Memory B cell (primary cell): ENCODE results near the gene CRISPLD2.

Experiments used
- ATAC-seq: fragments of 150-1000 bp; cut with Tn5 transposase; 2 replicates; pipeline ENCODE4 v1.10.0; 2021; ENCODE audit warnings: low read depth, mild to moderate bottlenecking, moderate library complexity
- DNase-seq, 2 donors: peaks; one replicate each; pipeline ENCODE4 v3.0.0; 2022; ENCODE audit warnings: low spot score in 2 of 2
- H3K27ac Mint-ChIP-seq: one replicate; pipeline ENCODE4 v1.8.0; 2022; ENCODE audit warnings: mild to moderate bottlenecking, moderate library complexity, mixed read lengths
- H3K27me3 Mint-ChIP-seq: one replicate; pipeline ENCODE4 v1.8.0; 2022; ENCODE audit warnings: mixed read lengths
- H3K36me3 Mint-ChIP-seq: one replicate; pipeline ENCODE4 v1.8.0; 2022; ENCODE audit warnings: mild to moderate bottlenecking, mixed read lengths
- H3K4me1 Mint-ChIP-seq: one replicate; pipeline ENCODE4 v1.8.0; 2022; ENCODE audit warnings: mixed read lengths
- H3K4me3 Mint-ChIP-seq: one replicate; pipeline ENCODE4 v1.8.0; 2022; ENCODE audit warnings: mild to moderate bottlenecking, moderate library complexity, mixed read lengths
- H3K9me3 Mint-ChIP-seq: one replicate; pipeline ENCODE4 v1.8.0; 2022; ENCODE audit warnings: mixed read lengths

The CRISPLD2 gene

DNA sequence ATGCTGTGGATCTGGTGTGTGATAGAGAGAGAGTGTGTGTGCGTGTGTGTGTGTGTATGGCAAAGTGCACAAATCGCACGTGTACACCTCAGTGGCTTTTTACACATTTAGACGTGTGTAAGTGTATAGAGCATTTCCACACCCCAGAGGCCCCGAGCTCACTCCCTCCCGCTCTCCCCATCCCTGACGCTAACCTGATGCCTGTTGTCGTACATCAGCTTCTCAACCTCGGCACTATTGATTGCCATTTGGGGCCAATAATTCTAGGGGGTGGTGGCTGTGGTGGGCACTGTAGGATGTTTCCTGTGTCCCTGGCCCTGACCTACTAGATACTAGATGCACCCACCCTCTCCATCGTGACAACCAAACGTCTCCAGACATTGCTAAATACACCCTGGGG, 30.4 kb upstream of the CRISPLD2 start:
- Mint-ChIP-seq H3K4me1 (no peaks in the 10 kb centered on the region), H3K4me3 (no peak overlapping the region), H3K27me3 (no peaks in the 10 kb centered on the region), H3K36me3 (peaks cover 9% of the 10 kb centered on the region), H3K9me3 (no peaks in the 10 kb centered on the region), H3K27ac (no peak overlapping the region)
- DNase-seq: no peak
- ATAC-seq: no peak

GRCh38 chr16:84790301-84790700, 29.5 kb upstream of the CRISPLD2 start:
- H3K27me3 Mint-ChIP-seq: no peaks in the 10 kb centered on the region
- DNase-seq (no peak), ATAC-seq (no peak)
- no peak overlapping the region for H3K27ac Mint-ChIP-seq
- no peaks in the 10 kb centered on the region for H3K4me1 Mint-ChIP-seq
- no peak overlapping the region for H3K4me3 Mint-ChIP-seq
- H3K36me3 Mint-ChIP-seq: peaks cover 7% of the 10 kb centered on the region
- H3K9me3 Mint-ChIP-seq: no peaks in the 10 kb centered on the region

DNA sequence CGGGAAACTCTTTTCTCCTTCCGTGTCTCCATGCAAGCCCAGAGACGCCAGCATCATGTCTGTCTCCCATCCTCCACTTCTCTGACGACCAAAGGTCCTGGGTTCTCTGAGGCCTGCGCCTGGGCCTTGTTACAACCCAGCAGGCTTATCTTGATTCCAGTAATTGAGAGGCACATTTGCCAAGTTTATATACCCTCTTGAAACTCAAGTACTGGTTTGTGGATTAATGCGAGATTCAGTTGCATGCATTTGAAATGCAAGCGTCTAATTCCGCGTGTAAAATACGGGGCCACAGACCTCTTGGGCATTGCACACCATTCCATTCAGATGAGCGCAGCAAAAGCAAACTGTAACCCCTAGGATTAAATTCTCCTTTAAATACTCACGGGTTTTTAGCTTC, 28.7 kb upstream of the CRISPLD2 start:
- DNase-seq: no peak

GRCh38 chr16:84791501-84791900, 28.3 kb upstream of the CRISPLD2 start:
- no peaks in the 10 kb centered on the region for H3K9me3 Mint-ChIP-seq
- ATAC-seq (no peak), DNase-seq (no peak)
- H3K4me1 Mint-ChIP-seq: no peaks in the 10 kb centered on the region
- no peak overlapping the region for H3K27ac Mint-ChIP-seq
- H3K27me3 Mint-ChIP-seq: no peaks in the 10 kb centered on the region
- no peak overlapping the region for H3K4me3 Mint-ChIP-seq
- peaks cover 12% of the 10 kb centered on the region for H3K36me3 Mint-ChIP-seq

More for the DNA sequence above, 28.7 kb upstream of the CRISPLD2 start:
- no peak for ATAC-seq
- H3K9me3 Mint-ChIP-seq: no peaks in the 10 kb centered on the region
- H3K36me3 Mint-ChIP-seq: peaks cover 10% of the 10 kb centered on the region
- no peak overlapping the region for H3K4me3 Mint-ChIP-seq
- H3K27me3 Mint-ChIP-seq: no peaks in the 10 kb centered on the region
- no peaks in the 10 kb centered on the region for H3K4me1 Mint-ChIP-seq
- no peak overlapping the region for H3K27ac Mint-ChIP-seq

GRCh38 chr16:84794186-84794585, 25.6 kb upstream of the CRISPLD2 start:
- no peaks in the 10 kb centered on the region for H3K4me1 Mint-ChIP-seq
- ATAC-seq (no peak), DNase-seq (no peak)
- no peaks in the 10 kb centered on the region for H3K27me3 Mint-ChIP-seq
- no peak overlapping the region for H3K4me3 Mint-ChIP-seq
- peaks cover 12% of the 10 kb centered on the region for H3K36me3 Mint-ChIP-seq
- H3K27ac Mint-ChIP-seq: no peak overlapping the region
- H3K9me3 Mint-ChIP-seq: no peaks in the 10 kb centered on the region

DNA sequence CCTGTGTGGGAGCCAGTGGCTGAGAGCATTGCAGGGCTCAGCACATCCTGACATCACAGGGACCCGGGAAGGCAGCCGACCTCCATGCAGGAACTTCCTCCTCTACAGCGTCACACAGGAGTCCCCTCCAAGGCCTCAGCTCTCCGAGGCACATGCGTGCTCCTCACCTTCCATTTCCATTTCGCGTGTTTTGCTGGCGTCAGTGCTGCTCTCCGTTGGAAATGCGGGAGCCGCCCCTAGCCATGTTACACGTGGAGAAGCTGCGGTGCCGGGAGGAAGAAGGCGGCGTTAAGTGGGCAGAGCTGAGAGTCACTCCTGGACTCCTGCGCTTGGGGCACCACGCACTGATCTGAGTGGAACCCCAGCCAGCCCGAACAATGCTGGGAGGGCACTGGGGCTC, 25.2 kb upstream of the CRISPLD2 start:
- ATAC-seq (no peak), DNase-seq (no peak)
- H3K9me3 Mint-ChIP-seq: no peaks in the 10 kb centered on the region
- no peak overlapping the region for H3K27ac Mint-ChIP-seq
- H3K27me3 Mint-ChIP-seq: no peaks in the 10 kb centered on the region
- H3K4me3 Mint-ChIP-seq: no peak overlapping the region
- peaks cover 12% of the 10 kb centered on the region for H3K36me3 Mint-ChIP-seq
- no peaks in the 10 kb centered on the region for H3K4me1 Mint-ChIP-seq

DNA sequence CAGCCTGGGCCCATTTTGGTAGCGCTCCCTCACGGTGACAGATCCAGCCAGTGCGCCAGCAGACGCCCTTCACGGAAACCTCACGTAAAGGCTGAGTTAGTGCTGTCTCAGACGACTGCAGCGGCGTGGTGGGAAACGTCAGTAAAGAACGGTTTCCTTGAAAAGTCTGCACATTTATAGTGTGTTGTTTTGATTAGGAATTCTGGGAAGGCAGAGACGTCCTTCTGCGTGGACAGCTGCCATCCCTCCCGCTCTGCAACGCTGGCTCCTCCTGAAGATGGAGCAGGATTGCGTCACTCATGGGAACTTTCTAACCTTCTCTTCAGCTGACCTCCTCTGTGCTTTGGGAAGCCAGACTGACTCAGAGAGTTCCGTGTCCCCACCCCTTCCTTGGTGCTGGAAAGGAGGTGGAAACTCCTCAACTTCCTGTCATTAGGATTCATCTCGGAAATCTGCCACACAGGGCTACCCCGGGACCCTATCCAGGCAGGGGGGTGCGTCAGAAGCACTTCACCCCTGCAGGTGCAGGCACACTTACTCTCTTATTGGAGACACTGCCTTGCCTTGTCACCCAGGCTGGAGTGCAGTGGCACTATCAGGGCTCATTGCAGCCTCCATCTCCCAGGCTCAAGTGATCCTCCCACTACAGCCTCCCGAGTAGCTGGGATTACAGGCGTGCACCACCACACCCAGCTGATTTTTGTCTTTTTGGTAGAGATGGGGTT, 24.3 kb upstream of the CRISPLD2 start:
- no peak overlapping the region for H3K4me3 Mint-ChIP-seq
- no peak for DNase-seq

GRCh38 chr16:84800158-84800978, 19.4 kb upstream of the CRISPLD2 start:
- H3K27ac Mint-ChIP-seq: no peak overlapping the region
- H3K4me3 Mint-ChIP-seq: no peak overlapping the region
- H3K4me1 Mint-ChIP-seq: no peaks in the 10 kb centered on the region
- peaks cover 9% of the 10 kb centered on the region for H3K9me3 Mint-ChIP-seq
- peaks cover 8% of the 10 kb centered on the region for H3K27me3 Mint-ChIP-seq
- H3K36me3 Mint-ChIP-seq: peaks cover 12% of the 10 kb centered on the region
- ATAC-seq: no peak
- DNase-seq: no peak

More for the DNA sequence above, 24.3 kb upstream of the CRISPLD2 start:
- Mint-ChIP-seq H3K27ac (no peak overlapping the region), H3K36me3 (peaks cover 12% of the 10 kb centered on the region), H3K27me3 (no peaks in the 10 kb centered on the region), H3K9me3 (no peaks in the 10 kb centered on the region), H3K4me1 (no peaks in the 10 kb centered on the region)
- ATAC-seq: no peak

DNA sequence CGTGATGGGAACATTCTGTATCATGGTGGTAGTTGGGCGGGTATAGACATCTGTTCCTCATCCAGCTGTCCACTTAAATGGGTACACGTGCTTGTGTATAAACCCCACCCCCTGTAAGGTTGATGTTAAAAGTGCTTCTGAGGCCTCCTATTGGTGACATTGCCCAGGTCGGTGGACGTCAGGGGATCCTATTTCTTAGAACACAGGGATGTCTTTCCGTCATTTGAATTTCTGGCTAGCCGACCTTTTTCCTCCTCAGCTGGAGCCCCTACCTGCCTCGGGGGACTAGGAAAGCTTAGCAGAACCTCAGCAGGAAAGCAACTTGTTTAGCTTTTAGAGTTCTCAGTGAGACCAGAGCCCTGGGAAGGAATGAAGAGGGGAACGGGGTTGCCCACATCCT, 16.6 kb upstream of the CRISPLD2 start:
- Mint-ChIP-seq H3K9me3 (peaks cover 9% of the 10 kb centered on the region), H3K27me3 (peaks cover 14% of the 10 kb centered on the region), H3K4me3 (no peak overlapping the region), H3K36me3 (peaks cover 7% of the 10 kb centered on the region), H3K4me1 (no peaks in the 10 kb centered on the region), H3K27ac (no peak overlapping the region)
- no peak for ATAC-seq
- DNase-seq: no peak

GRCh38 chr16:84804326-84804725, 15.5 kb upstream of the CRISPLD2 start:
- ATAC-seq (no peak), DNase-seq (no peak)
- Mint-ChIP-seq H3K27ac (no peak overlapping the region), H3K27me3 (peaks cover 17% of the 10 kb centered on the region), H3K4me3 (no peak overlapping the region), H3K9me3 (peaks cover 9% of the 10 kb centered on the region), H3K4me1 (no peaks in the 10 kb centered on the region), H3K36me3 (peaks cover 7% of the 10 kb centered on the region)

DNA sequence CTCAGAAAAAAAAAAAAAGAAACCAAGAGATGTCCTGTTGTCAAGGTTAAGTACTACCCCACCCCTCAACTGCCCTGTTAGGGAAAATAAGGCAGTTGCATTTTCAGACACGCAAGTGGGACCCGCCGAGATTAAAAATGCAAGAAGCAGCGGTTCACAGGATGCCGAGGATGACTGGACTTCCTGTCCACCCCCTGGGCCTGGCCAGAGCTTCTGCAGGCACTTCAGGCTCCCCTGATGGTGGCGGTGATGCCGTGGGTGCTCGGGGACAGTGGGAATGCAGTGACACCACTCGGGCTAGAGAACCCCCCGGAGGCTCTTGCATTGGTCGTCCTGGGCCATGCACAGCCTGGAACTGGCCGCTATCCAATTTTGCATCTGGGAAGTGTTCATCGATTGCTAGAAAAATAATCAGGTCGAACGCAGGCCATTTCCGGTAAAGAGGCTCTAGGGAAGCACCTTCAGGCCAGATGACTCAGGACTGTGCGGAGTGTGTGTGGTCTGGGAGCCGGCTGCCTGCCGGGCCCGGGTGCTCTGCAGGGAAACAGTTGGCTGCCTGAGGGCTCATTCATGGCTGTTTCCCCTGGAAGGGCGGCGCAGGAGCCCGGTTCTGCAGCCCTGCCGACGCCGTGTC, 13.4 kb upstream of the CRISPLD2 start:
- Mint-ChIP-seq H3K4me1 (no peaks in the 10 kb centered on the region), H3K36me3 (no peaks in the 10 kb centered on the region), H3K9me3 (peaks cover 2% of the 10 kb centered on the region), H3K27ac (no peak overlapping the region), H3K27me3 (peaks cover 10% of the 10 kb centered on the region), H3K4me3 (peak overlapping the region; percentile 41)
- DNase-seq (no peak), ATAC-seq (peak; percentile 37)

DNA sequence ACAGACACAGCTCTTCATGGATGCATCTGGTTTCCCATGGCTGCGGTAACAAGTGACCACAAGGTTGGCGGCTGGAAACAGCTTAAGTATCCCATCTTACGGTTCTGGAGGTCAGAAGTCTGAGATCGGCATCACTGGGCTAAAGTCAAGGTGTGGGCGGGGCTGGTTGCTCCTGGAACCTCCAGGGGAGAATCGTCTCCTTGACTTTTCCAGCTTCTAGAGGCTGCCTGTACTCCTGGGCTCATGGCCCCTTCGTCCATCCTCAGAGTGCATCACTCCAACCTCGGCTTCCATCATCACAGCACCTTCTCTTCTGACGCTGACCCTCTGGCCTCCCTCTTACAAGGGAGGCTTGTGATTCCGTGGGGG, 12.9 kb upstream of the CRISPLD2 start:
- H3K36me3 Mint-ChIP-seq: no peaks in the 10 kb centered on the region
- H3K27ac Mint-ChIP-seq: no peak overlapping the region
- H3K4me1 Mint-ChIP-seq: no peaks in the 10 kb centered on the region
- peak overlapping the region; percentile 21 for H3K4me3 Mint-ChIP-seq
- H3K9me3 Mint-ChIP-seq: peaks cover 2% of the 10 kb centered on the region
- H3K27me3 Mint-ChIP-seq: peaks cover 10% of the 10 kb centered on the region
- no peak for ATAC-seq
- no peak for DNase-seq

GRCh38 chr16:84807776-84808175, 12.0 kb upstream of the CRISPLD2 start:
- Mint-ChIP-seq H3K36me3 (no peaks in the 10 kb centered on the region), H3K27ac (no peak overlapping the region), H3K4me3 (no peak overlapping the region), H3K4me1 (no peaks in the 10 kb centered on the region), H3K27me3 (peaks cover 10% of the 10 kb centered on the region), H3K9me3 (peaks cover 2% of the 10 kb centered on the region)
- ATAC-seq (no peak), DNase-seq (no peak)

DNA sequence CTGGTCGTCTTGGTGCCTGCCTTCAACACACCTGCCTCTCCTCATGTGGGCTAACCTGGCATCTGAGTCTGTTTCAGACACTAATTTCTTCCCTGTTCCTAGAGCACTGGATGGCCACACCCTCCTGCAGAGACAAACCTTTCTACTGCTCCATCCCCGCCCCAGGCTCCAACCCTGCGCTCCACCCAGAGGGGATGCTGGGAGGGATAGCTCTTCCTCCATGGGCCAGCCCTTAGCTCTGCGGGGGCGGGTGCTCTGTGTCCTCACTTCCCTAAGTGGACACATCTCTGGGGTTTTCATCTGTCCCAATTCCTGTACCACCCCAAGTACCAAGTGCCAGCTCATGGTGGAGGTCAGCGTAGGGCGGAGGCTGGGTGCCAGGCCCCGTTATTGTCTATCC, 11.0 kb upstream of the CRISPLD2 start:
- H3K4me1 Mint-ChIP-seq: no peaks in the 10 kb centered on the region
- H3K27ac Mint-ChIP-seq: no peak overlapping the region
- ATAC-seq (no peak), DNase-seq (no peak)
- H3K9me3 Mint-ChIP-seq: peaks cover 2% of the 10 kb centered on the region
- H3K36me3 Mint-ChIP-seq: no peaks in the 10 kb centered on the region
- H3K27me3 Mint-ChIP-seq: peaks cover 13% of the 10 kb centered on the region
- no peak overlapping the region for H3K4me3 Mint-ChIP-seq
